Mesendoderm (in vitro differentiated cells): ENCODE measurements around the gene LRGUK. TPM values are rescaled to one million over a fixed set of nuclear protein-coding genes. Genes with fewer than 3 reads are reported as not detected.
"Not testable (repeated sequence)": the region's sequence is repeated elsewhere in the genome, so short reads cannot be mapped to it uniquely, and the experiment has no call there.

Experiments
- DNase-seq: peaks from one replicate; pipeline ENCODE4 v3.0.0; 2013
- H2AK5ac ChIP-seq: 2 replicates; pipeline ENCODE4 v1.6.1; 2013; ENCODE audit warnings: low read length, inconsistent platforms
- H2BK120ac ChIP-seq: 2 replicates; pipeline ENCODE4 v1.6.1; 2013; ENCODE audit warnings: low read depth, mild to moderate bottlenecking, low read length, moderate library complexity, mixed read lengths
- H2BK15ac ChIP-seq: replicated peaks from 2 replicates; pipeline ENCODE4 v1.6.1; 2013; ENCODE audit warnings: low read depth, mild to moderate bottlenecking, moderate library complexity
- H2BK5ac ChIP-seq: 2 replicates; pipeline ENCODE4 v1.6.1; 2013; ENCODE audit warnings: low read length, inconsistent platforms
- H3K18ac ChIP-seq: 2 replicates; pipeline ENCODE4 v1.6.1; 2013; ENCODE audit warnings: mild to moderate bottlenecking, low read length, mixed read lengths
- H3K23ac ChIP-seq: one replicate; pipeline ENCODE4 v1.6.1; 2013; ENCODE audit warnings: low read length
- H3K27ac ChIP-seq: 2 replicates; pipeline ENCODE4 v1.5.1; 2013; ENCODE audit warnings: low read depth, mild to moderate bottlenecking, inconsistent platforms, low read length, moderate library complexity
- H3K27me3 ChIP-seq: 2 replicates; pipeline ENCODE4 v1.6.1; 2013; ENCODE audit warnings: low read length, control low read depth, mild to moderate bottlenecking, inconsistent platforms; ENCODE audit not compliant: insufficient read depth, poor library complexity
- H3K36me3 ChIP-seq: 2 replicates; pipeline ENCODE4 v1.6.1; 2013; ENCODE audit warnings: low read length, inconsistent platforms; ENCODE audit not compliant: control insufficient read depth, insufficient read depth
- H3K4ac ChIP-seq: one replicate; pipeline ENCODE4 v1.6.1; 2013; ENCODE audit warnings: low read depth, mild to moderate bottlenecking, low read length, moderate library complexity
- H3K4me1 ChIP-seq: 2 replicates; pipeline ENCODE4 v1.6.1; 2013; ENCODE audit warnings: low read depth, low read length, inconsistent platforms; ENCODE audit not compliant: control insufficient read depth
- H3K4me2 ChIP-seq: 2 replicates; pipeline ENCODE4 v1.6.1; 2013; ENCODE audit warnings: low read length
- H3K4me3 ChIP-seq: 2 replicates; pipeline ENCODE4 v1.5.1; 2013; ENCODE audit warnings: mild to moderate bottlenecking, low read length
- H3K56ac ChIP-seq: one replicate; pipeline ENCODE4 v1.6.1; 2013; ENCODE audit warnings: low read length
- H3K79me1 ChIP-seq: 2 replicates; pipeline ENCODE4 v1.6.1; 2013; ENCODE audit warnings: low read length, inconsistent platforms
- H3K79me2 ChIP-seq: 2 replicates; pipeline ENCODE4 v1.6.1; 2013; ENCODE audit warnings: mild to moderate bottlenecking, low read length; ENCODE audit not compliant: control insufficient read depth, insufficient read depth
- H3K9ac ChIP-seq: 2 replicates; pipeline ENCODE4 v1.6.1; 2013; ENCODE audit warnings: low read length, inconsistent platforms
- H4K5ac ChIP-seq: one replicate; pipeline ENCODE4 v1.6.1; 2013; ENCODE audit warnings: low read length
- H4K8ac ChIP-seq: one replicate; pipeline ENCODE4 v1.6.1; 2013; ENCODE audit warnings: low read depth, mild to moderate bottlenecking, control low read depth, low read length, moderate library complexity
- WGBS: extraction: QIAGEN DNeasy Blood & Tissue Kit; methylation state at CpG from one replicate; pipeline ENCODE4 v1.1.7; 2013; ENCODE audit warnings: low lambda C conversion rate, missing lambda C conversion rate; ENCODE audit not compliant: insufficient coverage; ENCODE audit errors: extremely low coverage; 5-methylcytosine and 5-hydroxymethylcytosine counted together
- polyA plus RNA-seq, 2 experiments: library from polyadenylated mRNA; stranded (reverse); fragments of 200-250 nt; gene quantifications; one replicate each; pipeline ENCODE4 v1.2.3, GENCODE V29; 2013

Gene LRGUK, protein sequence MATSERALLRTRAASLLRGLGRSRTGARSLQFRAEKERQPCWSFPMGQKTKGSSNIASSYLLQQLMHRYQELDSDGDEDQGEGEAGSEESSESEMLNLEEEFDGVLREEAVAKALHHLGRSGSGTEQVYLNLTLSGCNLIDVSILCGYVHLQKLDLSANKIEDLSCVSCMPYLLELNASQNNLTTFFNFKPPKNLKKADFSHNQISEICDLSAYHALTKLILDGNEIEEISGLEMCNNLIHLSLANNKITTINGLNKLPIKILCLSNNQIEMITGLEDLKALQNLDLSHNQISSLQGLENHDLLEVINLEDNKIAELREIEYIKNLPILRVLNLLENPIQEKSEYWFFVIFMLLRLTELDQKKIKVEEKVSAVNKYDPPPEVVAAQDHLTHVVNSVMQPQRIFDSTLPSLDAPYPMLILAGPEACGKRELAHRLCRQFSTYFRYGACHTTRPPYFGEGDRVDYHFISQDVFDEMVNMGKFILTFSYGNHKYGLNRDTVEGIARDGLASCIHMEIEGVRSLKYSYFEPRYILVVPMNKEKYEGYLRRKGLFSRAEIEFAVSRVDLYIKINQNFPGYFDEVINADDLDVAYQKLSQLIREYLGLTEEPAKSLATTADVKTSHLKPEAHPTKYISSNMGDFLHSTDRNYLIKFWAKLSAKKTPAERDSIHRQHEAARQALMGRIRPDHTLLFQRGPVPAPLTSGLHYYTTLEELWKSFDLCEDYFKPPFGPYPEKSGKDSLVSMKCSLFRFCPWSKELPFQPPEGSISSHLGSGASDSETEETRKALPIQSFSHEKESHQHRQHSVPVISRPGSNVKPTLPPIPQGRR
- polyA plus RNA-seq (2013, experiment 1 of 2): 0.49 TPM
- 0.42 TPM for polyA plus RNA-seq (2013, experiment 2 of 2)

- no peak within 1 kb of the TSS for H2BK120ac ChIP-seq
- peak within 1 kb of the TSS; percentile 51 for H3K56ac ChIP-seq
- H3K18ac ChIP-seq: no peak within 1 kb of the TSS
- no peaks in the 10 kb centered on the region for H3K79me1 ChIP-seq
- WGBS: no CpG with 5 or more reads among the region's 43 CpGs
- H3K4me1 ChIP-seq: no peaks in the 10 kb centered on the region
- no peak within 1 kb of the TSS for H2BK5ac ChIP-seq
- H3K4ac ChIP-seq: no peak within 1 kb of the TSS
- H3K4me2 ChIP-seq: peak within 1 kb of the TSS; percentile 76
- H3K4me3 ChIP-seq: peak within 1 kb of the TSS; percentile 48
- H3K9ac ChIP-seq: peak within 1 kb of the TSS; percentile 32
- no peak within 1 kb of the TSS for H4K5ac ChIP-seq
- no peaks in the 10 kb centered on the region for H3K27me3 ChIP-seq
- peak; percentile 93 for DNase-seq
- no peak within 1 kb of the TSS for H2AK5ac ChIP-seq
- no peak within 1 kb of the TSS for H4K8ac ChIP-seq
- H3K36me3 ChIP-seq: no peaks in the 10 kb centered on the region
- H3K27ac ChIP-seq: no peak within 1 kb of the TSS
- H2BK15ac ChIP-seq: no peak within 1 kb of the TSS
- H3K79me2 ChIP-seq: no peaks in the 10 kb centered on the region
- H3K23ac ChIP-seq: no peak within 1 kb of the TSS
These were observed at the start of gene LRGUK for GRCh38 chr7:134126966-134127848. Gene LRGUK, plus strand, starts transcription at chr7:134127340. Its CDS starts 28 bp downstream, at chr7:134127368.

- H3K79me2 ChIP-seq, H4K8ac ChIP-seq, H3K27ac ChIP-seq, DNase-seq, H2BK15ac ChIP-seq, H3K36me3 ChIP-seq, H3K56ac ChIP-seq, H3K9ac ChIP-seq, H3K18ac ChIP-seq, H3K27me3 ChIP-seq, H3K4ac ChIP-seq, H2BK5ac ChIP-seq, H3K79me1 ChIP-seq, H3K4me2 ChIP-seq, H2AK5ac ChIP-seq, H3K4me1 ChIP-seq, H3K4me3 ChIP-seq, H2BK120ac ChIP-seq, H4K5ac ChIP-seq, H3K23ac ChIP-seq: not testable (repeated sequence)
- no CpG with 5 or more reads among the region's 2 CpGs for WGBS
These were observed 49.6 kb upstream of the LRGUK start for GRCh38 chr7:134077560-134077959.

- no peaks in the 10 kb centered on the region for H3K36me3 ChIP-seq
- no peak overlapping the region for H2BK15ac ChIP-seq
- H3K9ac ChIP-seq: no peak overlapping the region
- no peak overlapping the region for H4K5ac ChIP-seq
- no peak overlapping the region for H3K27ac ChIP-seq
- no peaks in the 10 kb centered on the region for H3K4me1 ChIP-seq
- H3K4me3 ChIP-seq: no peak overlapping the region
- H2AK5ac ChIP-seq: no peak overlapping the region
- H3K79me2 ChIP-seq: no peaks in the 10 kb centered on the region
- H3K27me3 ChIP-seq: no peaks in the 10 kb centered on the region
- H3K56ac ChIP-seq: no peak overlapping the region
- no peak overlapping the region for H4K8ac ChIP-seq
- no peaks in the 10 kb centered on the region for H3K79me1 ChIP-seq
- no peak overlapping the region for H2BK5ac ChIP-seq
- no peak overlapping the region for H2BK120ac ChIP-seq
- no CpG with 5 or more reads among the region's 2 CpGs for WGBS
- H3K23ac ChIP-seq: no peak overlapping the region
- no peak overlapping the region for H3K4ac ChIP-seq
- H3K18ac ChIP-seq: no peak overlapping the region
- no peak for DNase-seq
- H3K4me2 ChIP-seq: no peak overlapping the region
These were observed 48.1 kb upstream of the LRGUK start for GRCh38 chr7:134078991-134079390.

- Histone ChIP-seq H3K4ac (no peak overlapping the region), H2AK5ac (no peak overlapping the region), H3K4me2 (no peak overlapping the region), H3K79me2 (no peaks in the 10 kb centered on the region), H3K36me3 (no peaks in the 10 kb centered on the region), H2BK5ac (no peak overlapping the region), H3K4me3 (no peak overlapping the region), H2BK15ac (no peak overlapping the region), H3K56ac (no peak overlapping the region), H3K4me1 (no peaks in the 10 kb centered on the region), H3K27me3 (no peaks in the 10 kb centered on the region), H4K8ac (no peak overlapping the region), H3K18ac (no peak overlapping the region), H3K27ac (no peak overlapping the region), H3K23ac (no peak overlapping the region), H2BK120ac (no peak overlapping the region), H3K79me1 (no peaks in the 10 kb centered on the region), H3K9ac (no peak overlapping the region), H4K5ac (no peak overlapping the region)
- no peak for DNase-seq
- WGBS: no CpG with 5 or more reads among the region's 1 CpG
These were observed 45.4 kb upstream of the LRGUK start for GRCh38 chr7:134081695-134082094.

- H3K9ac ChIP-seq: no peak overlapping the region
- H3K36me3 ChIP-seq: no peaks in the 10 kb centered on the region
- H3K4ac ChIP-seq: no peak overlapping the region
- no peak overlapping the region for H3K18ac ChIP-seq
- no peak overlapping the region for H2BK15ac ChIP-seq
- H3K4me2 ChIP-seq: no peak overlapping the region
- no peaks in the 10 kb centered on the region for H3K79me1 ChIP-seq
- DNase-seq: no peak
- H2AK5ac ChIP-seq: no peak overlapping the region
- no peak overlapping the region for H3K23ac ChIP-seq
- no peak overlapping the region for H2BK5ac ChIP-seq
- no peaks in the 10 kb centered on the region for H3K27me3 ChIP-seq
- H3K27ac ChIP-seq: no peak overlapping the region
- H3K56ac ChIP-seq: no peak overlapping the region
- no CpG with 5 or more reads among the region's 3 CpGs for WGBS
- no peak overlapping the region for H4K8ac ChIP-seq
- no peak overlapping the region for H3K4me3 ChIP-seq
- no peak overlapping the region for H4K5ac ChIP-seq
- H3K4me1 ChIP-seq: no peaks in the 10 kb centered on the region
- no peaks in the 10 kb centered on the region for H3K79me2 ChIP-seq
- H2BK120ac ChIP-seq: no peak overlapping the region
These were observed 43.2 kb upstream of the LRGUK start for GRCh38 chr7:134083766-134084487.
